Stimulated activated CD4-positive, alpha-beta T cell treated with anti-CD3 and anti-CD28 coated beads, TNF-alpha, amount 100 ng/mL, for 48 hours (primary cell): ENCODE measurements around the gene KRTAP12-3.
"Not testable (repeated sequence)": the region's sequence is repeated elsewhere in the genome, so short reads cannot be mapped to it uniquely, and the experiment has no call there.

Source experiments
- DNase-seq, 3 donors: peaks; one replicate each; pipeline ENCODE4 v3.0.0-alpha.2; 2020; ENCODE audit warnings: low read depth in 3 of 3

The KRTAP12-3 gene

GRCh38 chr21:44657635-44658540 lies at the start of gene KRTAP12-3:
Gene KRTAP12-3 (plus strand): TSS chr21:44657932. CDS start chr21:44657980, 48 bp downstream.
- DNase-seq: no peak

DNA sequence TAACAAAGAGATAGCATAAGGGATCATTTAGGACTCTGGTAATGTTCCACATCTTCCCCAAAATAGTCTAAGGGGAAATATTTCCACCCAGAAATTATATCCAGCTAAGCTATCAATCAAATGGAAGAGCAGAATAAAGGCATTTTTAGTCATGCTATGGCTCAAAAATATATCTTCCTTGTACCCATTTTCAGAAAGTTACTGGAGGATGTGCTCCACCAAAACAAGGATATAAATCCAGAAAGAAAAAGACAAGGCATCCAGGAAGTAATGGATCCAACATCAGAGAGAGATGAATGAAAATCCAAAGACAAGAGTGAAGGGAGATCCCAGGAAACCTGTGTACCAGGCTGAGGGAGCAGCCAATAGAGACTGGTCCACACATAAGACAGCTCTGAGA lies 48.5 kb upstream of the KRTAP12-3 start:
- DNase-seq: no peak

DNA sequence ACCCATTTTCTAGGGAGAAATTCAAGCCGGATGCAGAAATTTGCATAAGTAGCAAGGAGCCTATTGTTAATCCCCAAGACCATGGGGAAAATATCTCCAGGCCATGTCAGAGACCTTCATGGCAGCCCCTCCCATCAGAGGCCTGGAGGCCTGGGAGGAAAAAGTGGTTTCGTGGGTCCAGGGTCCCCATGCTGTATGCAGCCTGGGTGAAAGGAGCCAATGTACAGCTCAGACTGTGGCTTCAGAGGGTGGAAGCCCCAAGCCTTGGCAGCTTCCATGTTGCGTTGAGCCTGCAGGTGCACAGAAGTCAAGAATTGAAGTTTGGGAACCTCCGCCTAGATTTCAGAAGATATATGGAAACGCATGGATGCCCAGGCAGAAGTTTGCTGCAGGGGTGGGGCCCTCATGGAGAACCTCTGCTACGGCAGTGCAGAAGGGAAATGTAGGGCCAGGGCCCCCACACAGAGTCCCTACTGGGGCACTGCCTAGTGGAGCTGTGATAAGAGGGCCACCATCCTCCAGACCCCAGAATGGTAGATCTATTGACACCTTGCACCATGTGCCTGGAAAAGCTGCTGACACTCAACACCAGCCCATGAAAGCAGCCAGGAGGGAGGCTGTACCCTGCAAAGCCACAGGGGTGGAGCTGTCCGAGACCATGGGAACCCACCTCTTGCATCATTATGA lies 47.4 kb upstream of the KRTAP12-3 start:
- not testable (repeated sequence) for DNase-seq

DNA sequence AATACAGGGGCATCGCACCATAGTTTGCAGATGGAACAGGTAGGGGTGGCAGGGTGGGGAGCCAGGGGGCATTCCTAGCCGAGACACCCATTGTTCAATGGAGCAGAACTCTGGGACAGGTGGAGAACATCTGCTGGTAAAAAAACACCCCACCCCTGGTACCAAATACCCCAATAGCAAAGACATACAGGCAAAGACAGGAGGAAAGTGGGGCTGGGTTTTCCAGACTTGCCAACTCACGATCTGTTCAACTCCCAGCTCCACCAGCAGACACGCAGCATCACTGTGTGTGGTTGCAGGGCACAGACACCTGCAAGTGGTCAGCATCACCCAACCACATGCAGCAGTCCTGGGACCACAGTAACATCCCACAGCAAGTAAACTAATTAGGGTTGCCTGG lies 46.2 kb upstream of the KRTAP12-3 start:
- no peak for DNase-seq

DNA sequence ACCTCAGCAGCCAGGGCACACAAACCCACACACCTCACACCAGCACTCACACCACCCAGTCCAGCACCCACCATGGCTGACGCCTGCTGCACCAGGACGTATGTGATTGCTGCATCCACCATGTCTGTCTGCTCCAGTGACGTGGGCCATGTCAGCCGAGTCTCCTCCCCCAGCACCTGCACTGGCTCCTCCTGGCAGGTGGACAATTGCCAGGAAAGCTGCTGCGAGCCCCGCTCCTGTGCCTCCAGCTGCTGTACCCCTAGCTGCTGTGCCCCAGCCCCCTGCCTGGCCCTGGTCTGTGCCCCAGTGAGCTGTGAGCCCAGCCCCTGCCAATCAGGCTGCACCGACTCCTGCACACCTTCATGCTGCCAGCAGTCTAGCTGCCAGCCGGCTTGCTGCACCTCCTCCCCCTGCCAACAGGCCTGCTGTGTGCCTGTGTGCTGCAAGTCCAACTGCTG lies 45.7 kb upstream of the KRTAP12-3 start, which contains the start of gene KRTAP10-8:
KRTAP10-8 (plus strand) TSS at position 51 of the 458 bp plus-strand sequence; CDS start at position 73, 22 bp downstream.
- no peak for DNase-seq

- no peak for DNase-seq
These were observed 45.0 kb upstream of the KRTAP12-3 start for GRCh38 chr21:44612669-44613229.

- DNase-seq: no peak
These were observed 44.2 kb upstream of the KRTAP12-3 start for GRCh38 chr21:44613386-44614155.

DNA sequence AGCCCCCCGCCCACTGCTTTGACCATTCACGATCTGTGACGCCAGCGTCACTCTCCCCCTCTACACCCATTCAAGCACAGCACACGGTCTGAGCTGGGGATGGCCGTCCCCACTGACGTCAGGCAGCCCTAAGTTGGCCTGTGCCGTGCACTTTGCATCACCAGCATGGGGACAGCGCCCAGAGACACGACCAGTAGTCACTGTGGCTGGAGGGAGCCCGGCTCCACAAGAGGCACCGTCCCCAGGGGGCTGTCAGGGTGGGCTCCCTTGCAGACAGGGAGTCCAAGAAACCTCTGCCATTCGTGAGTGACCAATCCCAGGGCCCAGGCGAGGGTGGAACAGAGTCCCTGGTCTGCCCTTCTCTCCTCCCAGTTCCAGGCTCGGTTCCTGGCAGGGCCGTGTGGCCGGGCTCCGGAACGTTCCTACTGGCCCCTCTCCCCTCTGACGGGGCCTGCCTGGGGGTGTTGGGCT lies 43.5 kb upstream of the KRTAP12-3 start:
- no peak for DNase-seq

GRCh38 chr21:44614961-44615391 lies 42.8 kb upstream of the KRTAP12-3 start:
- no peak for DNase-seq

- no peak for DNase-seq
These were observed 42.3 kb upstream of the KRTAP12-3 start for GRCh38 chr21:44615466-44615865.

DNA sequence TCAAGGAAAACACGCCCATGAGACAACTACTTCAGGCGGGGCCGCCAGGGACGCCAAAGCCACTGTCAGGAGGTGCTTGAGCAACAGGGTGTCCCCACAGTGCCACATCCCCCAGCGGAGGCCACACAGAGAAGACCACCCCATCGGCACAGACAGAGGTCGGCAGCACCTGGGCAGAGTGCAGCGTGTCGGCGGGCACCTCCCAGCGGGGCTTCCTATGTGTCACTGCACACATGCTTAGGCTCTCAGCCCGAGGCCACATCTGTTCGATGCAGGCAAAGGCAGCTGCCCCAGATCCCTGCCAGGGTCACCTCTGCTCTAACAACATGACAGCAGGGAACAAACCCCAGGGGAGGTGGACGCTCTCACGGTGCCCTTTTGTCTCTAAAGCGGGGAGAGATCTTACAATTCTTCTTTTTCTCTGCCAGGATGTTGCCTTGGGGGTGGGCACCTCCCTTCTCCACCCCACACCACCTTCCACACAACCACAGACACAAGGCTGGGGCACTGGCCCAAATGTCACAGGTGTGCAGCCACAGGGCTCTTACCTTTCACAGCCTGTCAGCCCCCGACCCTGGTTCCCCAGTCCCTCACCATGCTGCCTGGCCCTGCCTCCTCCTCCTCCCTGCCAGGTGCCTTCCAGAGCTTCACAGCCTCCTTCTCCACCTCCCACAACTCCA lies 41.7 kb upstream of the KRTAP12-3 start:
- DNase-seq: no peak

DNA sequence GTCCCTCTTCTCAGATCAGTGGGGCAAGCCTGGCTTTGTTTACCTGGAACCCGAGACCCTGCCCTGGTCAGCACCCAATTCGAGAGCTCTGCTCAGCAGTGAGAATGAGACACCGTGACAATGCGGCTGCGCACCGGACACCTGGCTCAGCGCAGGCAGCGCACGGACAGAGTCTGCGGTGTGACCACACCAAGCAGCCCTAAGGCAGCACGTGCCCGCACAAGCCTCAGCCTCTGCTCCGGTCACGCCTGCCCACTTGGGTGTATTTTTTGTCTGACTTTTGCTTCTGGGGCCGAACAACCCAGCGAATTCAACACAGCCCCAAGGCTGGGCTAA lies 41.2 kb upstream of the KRTAP12-3 start:
- DNase-seq: no peak

DNA sequence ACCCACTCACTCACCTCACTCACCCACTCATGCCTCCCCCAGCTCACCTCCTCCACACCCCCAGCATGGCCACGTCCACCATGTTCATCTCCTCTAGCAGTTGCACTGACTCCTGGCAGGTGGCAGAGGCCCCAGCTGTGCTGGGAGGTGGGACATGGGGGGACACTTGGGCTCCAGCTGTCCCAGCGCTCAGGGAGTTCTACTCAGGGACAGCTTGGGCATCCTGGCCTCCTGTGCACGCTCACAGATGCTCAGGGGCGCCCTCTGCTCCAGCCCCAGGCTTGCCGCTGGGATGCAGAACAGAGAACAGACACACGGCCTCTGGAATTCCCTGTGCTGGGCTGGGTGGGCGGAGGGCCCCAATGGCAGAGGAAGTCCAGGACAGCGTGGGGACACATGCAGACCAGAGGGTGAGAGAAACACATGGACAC lies 40.6 kb upstream of the KRTAP12-3 start:
- no peak for DNase-seq

DNA sequence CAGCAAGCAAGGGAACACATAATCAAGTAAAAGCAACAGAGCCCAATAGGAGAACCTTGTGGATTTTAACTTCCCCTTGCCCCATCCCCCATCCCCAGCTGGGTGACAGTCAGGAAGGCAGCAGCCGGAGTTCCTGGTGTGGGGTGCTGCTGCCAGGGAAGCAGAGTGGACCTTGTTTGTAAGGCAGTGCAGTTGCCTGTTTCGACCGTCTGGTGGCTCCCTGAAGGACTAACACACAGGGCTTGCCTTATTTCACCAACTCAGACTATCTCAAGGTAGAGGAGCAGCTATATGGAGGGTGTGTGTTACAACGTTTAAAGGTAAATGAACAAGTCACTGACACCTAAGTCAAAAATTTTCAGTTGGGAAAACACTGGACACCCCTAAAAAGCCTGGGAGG lies 39.2 kb upstream of the KRTAP12-3 start:
- no peak for DNase-seq

- peak; percentile 8 to 20 (median 20) for DNase-seq
These were observed 38.8 kb upstream of the KRTAP12-3 start for GRCh38 chr21:44618909-44619308.

DNA sequence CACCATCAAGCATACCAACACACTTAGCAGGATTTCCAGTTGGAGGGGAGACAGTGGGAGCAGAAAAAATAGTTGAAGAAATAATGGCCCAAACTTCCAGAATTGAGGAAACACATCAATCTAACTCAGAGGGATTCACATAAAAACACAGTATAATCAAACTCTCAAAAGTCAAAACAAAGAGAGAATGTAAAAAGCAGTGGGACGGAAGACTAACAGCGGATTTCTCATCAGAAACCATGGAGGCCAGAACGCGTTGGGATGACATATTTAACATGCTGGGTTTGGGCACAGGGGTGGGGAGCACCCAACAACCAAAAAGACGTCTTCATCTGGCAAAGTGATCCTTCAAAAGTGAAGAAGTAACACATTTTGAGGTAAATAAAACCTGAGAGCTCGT lies 37.8 kb upstream of the KRTAP12-3 start:
- no peak for DNase-seq

GRCh38 chr21:44623575-44623974 lies 34.2 kb upstream of the KRTAP12-3 start:
- DNase-seq: no peak

- no peak for DNase-seq
These were observed 32.0 kb upstream of the KRTAP12-3 start for GRCh38 chr21:44625756-44626155.

DNA sequence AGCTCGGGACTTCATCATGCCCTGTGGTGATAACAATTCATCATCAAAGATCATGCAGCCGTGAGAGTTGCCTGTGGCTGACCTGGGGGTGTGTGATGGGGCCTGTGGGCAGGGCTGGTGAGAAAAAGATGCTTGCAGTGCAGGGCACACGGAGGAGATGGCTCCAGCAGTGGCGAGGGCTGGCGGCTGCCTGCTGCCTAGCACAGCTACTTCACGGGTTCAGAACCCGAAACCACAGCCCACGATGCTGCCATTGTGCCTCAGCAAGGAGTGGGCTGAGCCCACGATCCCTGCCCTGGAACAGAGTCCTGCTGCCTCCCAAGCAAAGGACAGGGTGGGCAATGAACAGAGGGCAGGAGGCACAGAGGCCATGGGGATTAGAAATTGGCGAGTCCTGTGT lies 31.5 kb upstream of the KRTAP12-3 start:
- no peak for DNase-seq

DNA sequence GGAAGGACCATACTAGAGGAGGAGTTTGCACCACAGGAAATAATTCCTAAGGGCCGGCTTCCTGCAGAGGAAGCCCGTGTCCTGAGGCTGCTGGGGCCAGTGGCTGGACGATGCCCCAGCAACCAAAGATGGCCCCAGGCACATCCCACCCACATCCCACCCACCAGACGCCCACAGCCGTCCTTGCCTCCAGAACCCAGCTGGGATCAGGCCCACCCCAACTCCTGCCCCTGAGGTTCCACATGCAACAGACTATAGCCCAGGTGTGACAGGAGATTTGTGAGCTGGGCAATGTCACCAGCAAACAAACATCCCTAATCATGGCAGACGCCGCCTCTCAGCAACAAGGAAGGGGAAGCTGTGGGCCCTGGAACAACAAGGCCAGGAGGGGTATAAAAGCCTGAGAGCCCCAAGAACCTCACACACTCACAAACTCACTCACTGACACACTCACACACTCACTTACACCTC lies 31.0 kb upstream of the KRTAP12-3 start, which contains the start of gene KRTAP10-9:
KRTAP10-9 (plus strand) TSS at position 421 of the 471 bp plus-strand sequence. CDS start 79 bp downstream, outside the sequence.
- no peak for DNase-seq
